Common myeloid progenitor, CD34-positive (primary cell): ENCODE measurements around the gene DYRK2.
"Not testable (repeated sequence)": the region's sequence is repeated elsewhere in the genome, so short reads cannot be mapped to it uniquely, and the experiment has no call there.

Source experiments
- CTCF ChIA-PET: fragments of 350-600 bp; sonication (Branson Sonifier 250); formaldehyde crosslinking; loops from one replicate; lab custom pipeline; 2021; ENCODE audit warnings: antibody characterized with exemption; lab: Charles Lee
- POLR2A ChIA-PET: fragments of 350-600 bp; sonication (Branson Sonifier 250); formaldehyde crosslinking; loops from one replicate; lab custom pipeline; 2021; ENCODE audit warnings: antibody characterized with exemption; lab: Charles Lee
- DNase-seq, 3 donors: peaks; one replicate each; pipeline versions ENCODE4 v3.0.0 to v3.0.0-alpha.2; 2013
- H3K27ac ChIP-seq, 2 experiments: 1 replicate in 1 of 2; 2 replicates in 1 of 2; pipeline ENCODE4 v1.7.0; 2013; ENCODE audit warnings: inconsistent platforms in 2 of 2, low read length in 2 of 2, mild to moderate bottlenecking in 2 of 2, low read depth in 1 of 2, moderate library complexity in 1 of 2; ENCODE audit not compliant: severe bottlenecking in 2 of 2, insufficient read depth in 1 of 2, poor library complexity in 1 of 2
- H3K27me3 ChIP-seq, 5 experiments: replicated peaks in 2 of 5; 1 replicate in 3 of 5; 2 replicates in 2 of 5; pipeline versions ENCODE4 v1.6.1 to v1.7.0; 2013; ENCODE audit warnings: low read length in 4 of 5, mild to moderate bottlenecking in 2 of 5, moderate library complexity in 2 of 5, inconsistent platforms in 1 of 5; ENCODE audit not compliant: insufficient read depth in 5 of 5, control insufficient read depth in 4 of 5
- H3K36me3 ChIP-seq, 4 experiments: 1 replicate in 2 of 4; 2 replicates in 2 of 4; pipeline versions ENCODE4 v1.6.1 to v1.7.0; 2013; ENCODE audit warnings: low read length in 3 of 4, control low read depth in 1 of 4, mild to moderate bottlenecking in 1 of 4; ENCODE audit not compliant: control insufficient read depth in 4 of 4, insufficient read depth in 4 of 4
- H3K4me1 ChIP-seq, 4 experiments: 1 replicate in 3 of 4; 2 replicates in 1 of 4; pipeline versions ENCODE4 v1.6.1 to v1.7.1; 2013; ENCODE audit warnings: low read length in 3 of 4, mild to moderate bottlenecking in 3 of 4, control low read depth in 1 of 4, inconsistent platforms in 1 of 4, moderate library complexity in 1 of 4; ENCODE audit not compliant: control insufficient read depth in 4 of 4, insufficient read depth in 4 of 4; ENCODE audit errors: control extremely low read depth in 1 of 4
- H3K4me3 ChIP-seq, 7 experiments: 1 replicate in 4 of 7; 2 replicates in 3 of 7; pipeline versions ENCODE4 v1.5.1 to v1.7.0; 2013; ENCODE audit warnings: mild to moderate bottlenecking in 7 of 7, low read length in 6 of 7, moderate library complexity in 6 of 7, inconsistent platforms in 2 of 7, low read depth in 2 of 7, control low read depth in 1 of 7; ENCODE audit not compliant: insufficient read depth in 4 of 7, control insufficient read depth in 1 of 7; ENCODE audit errors: extremely low read depth in 1 of 7
- H3K9me3 ChIP-seq, 5 experiments: 1 replicate in 4 of 5; 2 replicates in 1 of 5; pipeline versions ENCODE4 v1.6.1 to v1.7.1; 2013; ENCODE audit warnings: low read length in 4 of 5, mild to moderate bottlenecking in 2 of 5, inconsistent platforms in 1 of 5, low read depth in 1 of 5, moderate library complexity in 1 of 5; ENCODE audit not compliant: control insufficient read depth in 4 of 5, insufficient read depth in 2 of 5; ENCODE audit errors: control extremely low read depth in 1 of 5
- WGBS: methylation state at CpG from one replicate; pipeline ENCODE4 v1.1.5; 2013; ENCODE audit not compliant: insufficient coverage; 5-methylcytosine and 5-hydroxymethylcytosine counted together

The DYRK2 gene

GRCh38 chr12:67673509-67673908 is 25.0 kb downstream of the DYRK2 start:
- CTCF ChIA-PET, H3K4me1 ChIP-seq, H3K27ac ChIP-seq, H3K4me3 ChIP-seq, POLR2A ChIA-PET, DNase-seq, H3K27me3 ChIP-seq, H3K36me3 ChIP-seq: not testable (repeated sequence)
- WGBS, result 93% methylated on average over 4 of the region's 4 CpGs
- peaks cover 2 to 15% (median 7%) of the 10 kb centered on the region in 5 experiments for H3K9me3 ChIP-seq

- POLR2A ChIA-PET, result no interaction called here
- H3K36me3 ChIP-seq, result peaks cover 0 to 2% (median 0%) of the 10 kb centered on the region in 4 experiments
- no CpG with 5 or more reads among the region's 3 CpGs for WGBS
- no peak overlapping the region for H3K27ac ChIP-seq
- peaks cover 2 to 15% (median 7%) of the 10 kb centered on the region in 5 experiments for H3K9me3 ChIP-seq
- peaks cover 0 to 13% (median 2%) of the 10 kb centered on the region in 4 experiments for H3K4me1 ChIP-seq
- no peak for DNase-seq
- CTCF ChIA-PET, result no interaction called here
- no peaks in the 10 kb centered on the region for H3K27me3 ChIP-seq
- H3K4me3 ChIP-seq, result no peak overlapping the region
Observed at GRCh38 chr12:67674417-67674816, 25.9 kb downstream of the DYRK2 start.

GRCh38 chr12:67676624-67677023 is 28.1 kb downstream of the DYRK2 start:
- H3K27me3 ChIP-seq, result no peaks in the 10 kb centered on the region
- H3K27ac ChIP-seq, result no peak overlapping the region
- ChIA-PET CTCF (interaction anchor here (1.5 kb wide), 1 partner anchor 9 kb away, joined by 5 read pairs; no protein-coding TSS in a partner anchor), POLR2A (no interaction called here)
- DNase-seq, result no peak
- H3K4me1 ChIP-seq, result peaks cover 0 to 8% (median 2%) of the 10 kb centered on the region in 4 experiments
- H3K36me3 ChIP-seq, result peaks cover 0 to 2% (median 0%) of the 10 kb centered on the region in 4 experiments
- no peak overlapping the region for H3K4me3 ChIP-seq
- H3K9me3 ChIP-seq, result peaks cover 2 to 15% (median 7%) of the 10 kb centered on the region in 5 experiments

- no peak overlapping the region for H3K4me3 ChIP-seq
- peaks cover 2 to 15% (median 7%) of the 10 kb centered on the region in 5 experiments for H3K9me3 ChIP-seq
- POLR2A ChIA-PET, result no interaction called here
- CTCF ChIA-PET, result interaction anchor here (1.5 kb wide), 1 partner anchor 9 kb away, joined by 5 read pairs; no protein-coding TSS in a partner anchor
- H3K36me3 ChIP-seq, result peaks cover 0 to 2% (median 0%) of the 10 kb centered on the region in 4 experiments
- peaks cover 0 to 8% (median 2%) of the 10 kb centered on the region in 4 experiments for H3K4me1 ChIP-seq
- no peak for DNase-seq
- 73% methylated on average over 3 of the region's 3 CpGs for WGBS
- no peaks in the 10 kb centered on the region for H3K27me3 ChIP-seq
- no peak overlapping the region for H3K27ac ChIP-seq
Observed at GRCh38 chr12:67677166-67677565, 28.6 kb downstream of the DYRK2 start.

- POLR2A ChIA-PET, result interaction anchor here (0.6 kb wide), 1 partner anchor 20 kb away, joined by 4 read pairs; no protein-coding TSS in a partner anchor
- H3K27me3 ChIP-seq, result peaks cover 0 to 5% (median 0%) of the 10 kb centered on the region in 5 experiments
Observed at GRCh38 chr12:67681105-67681778, 32.7 kb downstream of the DYRK2 start.

GRCh38 chr12:67681941-67682620 is 33.5 kb downstream of the DYRK2 start:
- DNase-seq, result no peak
- Histone ChIP-seq H3K27me3 (peaks cover 0 to 5% (median 0%) of the 10 kb centered on the region in 5 experiments), H3K36me3 (no peaks in the 10 kb centered on the region), H3K27ac (no peak overlapping the region), H3K4me3 (no peak overlapping the region), H3K4me1 (peaks cover 0 to 8% (median 2%) of the 10 kb centered on the region in 4 experiments), H3K9me3 (no peaks in the 10 kb centered on the region)
- ChIA-PET CTCF (no interaction called here), POLR2A (no interaction called here)
- WGBS, result 100% methylated on average over 1 of the region's 1 CpG

More at GRCh38 chr12:67681105-67681778, 32.7 kb downstream of the DYRK2 start:
- Histone ChIP-seq H3K9me3 (no peaks in the 10 kb centered on the region), H3K4me1 (peaks cover 0 to 8% (median 2%) of the 10 kb centered on the region in 4 experiments), H3K27ac (no peak overlapping the region), H3K4me3 (no peak overlapping the region), H3K36me3 (no peaks in the 10 kb centered on the region)
- CTCF ChIA-PET, result no interaction called here
- no peak for DNase-seq
- 100% methylated on average over 1 of the region's 4 CpGs for WGBS

GRCh38 chr12:67689385-67689784 is 40.8 kb downstream of the DYRK2 start:
- H3K9me3 ChIP-seq, result no peaks in the 10 kb centered on the region
- no peak overlapping the region for H3K27ac ChIP-seq
- no peak overlapping the region for H3K4me3 ChIP-seq
- H3K36me3 ChIP-seq, result no peaks in the 10 kb centered on the region
- WGBS, result no CpG with 5 or more reads among the region's 1 CpG
- peak; percentile 31 to 68 (median 57) for DNase-seq
- peaks cover 0 to 21% (median 6%) of the 10 kb centered on the region in 5 experiments for H3K27me3 ChIP-seq
- CTCF ChIA-PET, result no interaction called here
- POLR2A ChIA-PET, result no interaction called here
- peaks cover 0 to 7% (median 2%) of the 10 kb centered on the region in 4 experiments for H3K4me1 ChIP-seq
